HG02885 (cell line): Measurements from ENCODE around the gene ZNF672.
A peak's percentile ranks its signal among the peaks of the same experiment; 100 is the strongest.
"Not testable (repeated sequence)": the region's sequence is repeated elsewhere in the genome, so short reads cannot be mapped to it uniquely, and the experiment has no call there.

Experiments used
- ATAC-seq: cut with Tn5 transposase; IDR thresholded peaks from one replicate; pipeline ENCODE4 v1.9.1; 2021; ENCODE audit warnings: mild to moderate bottlenecking; ENCODE audit not compliant: unreplicated experiment, poor library complexity

Gene ZNF672

DNA sequence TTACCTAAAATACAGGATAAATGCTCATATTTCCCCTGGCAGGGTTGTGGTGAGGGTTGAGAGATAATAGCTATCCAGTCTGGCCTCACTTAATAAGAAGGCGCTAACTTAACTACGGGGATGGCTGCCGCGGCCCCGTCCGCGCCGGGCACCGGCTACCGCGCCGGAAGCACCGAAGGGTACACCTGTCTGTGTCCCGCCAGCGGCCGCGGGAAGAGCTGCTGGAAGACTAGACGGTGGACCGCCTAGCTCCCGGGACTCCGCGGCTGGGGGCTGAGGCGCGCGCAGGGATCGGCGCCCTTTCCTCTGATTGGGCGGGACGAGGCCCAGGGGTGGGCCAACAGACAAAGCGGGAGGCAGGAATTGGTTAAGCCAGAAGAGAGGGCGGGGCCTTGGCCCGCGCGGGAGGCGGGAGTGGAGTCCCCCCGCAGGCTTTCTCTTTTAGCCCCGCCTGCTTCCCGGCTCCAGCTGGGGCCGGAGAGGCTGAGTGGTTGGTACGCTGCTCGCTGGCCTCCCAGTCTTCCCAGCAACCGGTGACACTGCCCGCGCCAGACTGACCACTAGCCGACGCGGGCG is at the start of gene ZNF672:
Gene ZNF672, plus strand, starts transcription at position 444 of the 576 bp plus-strand sequence. CDS start 9,051 bp downstream, outside the sequence.
- ATAC-seq = peak; percentile 79

DNA sequence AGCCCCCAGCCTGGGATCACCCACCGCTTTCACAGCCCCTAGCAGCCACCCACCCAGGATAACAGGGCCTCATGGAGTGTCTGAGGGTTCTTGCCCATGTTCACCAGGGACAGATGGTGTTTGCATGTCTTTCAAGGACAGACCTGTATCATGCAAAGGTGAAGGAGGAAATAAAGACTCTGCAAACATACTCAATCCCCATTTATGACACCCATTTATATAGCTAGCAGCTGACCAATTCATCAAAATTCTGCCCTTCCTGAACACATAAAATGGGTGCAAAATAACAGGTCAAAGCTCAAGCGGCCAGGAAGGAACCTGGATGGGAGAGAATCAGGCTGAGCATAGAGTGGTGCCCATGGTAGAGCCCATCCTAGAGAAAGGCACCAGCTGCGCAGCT is 49.7 kb upstream of the ZNF672 start:
- ATAC-seq = no peak

DNA sequence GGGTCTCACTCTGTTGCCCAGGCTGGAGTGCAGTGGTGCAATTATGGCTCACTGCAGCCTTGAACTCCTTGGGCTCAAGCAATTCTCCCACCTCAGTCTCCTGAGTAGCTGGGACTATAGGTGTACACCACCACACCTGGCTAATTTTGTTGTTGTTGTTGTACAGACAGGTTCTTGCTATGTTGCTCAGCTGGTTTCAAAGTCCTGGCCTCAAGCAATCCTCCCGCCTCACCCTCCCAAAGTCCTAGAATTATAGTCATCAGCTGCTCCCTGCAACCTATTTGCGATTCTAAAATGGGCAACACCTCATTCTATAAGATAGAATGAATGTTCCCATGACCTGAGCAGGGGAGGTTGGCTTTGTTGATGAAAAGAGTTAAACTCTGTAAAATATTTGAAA is 48.7 kb upstream of the ZNF672 start:
- ATAC-seq = not testable (repeated sequence)

DNA sequence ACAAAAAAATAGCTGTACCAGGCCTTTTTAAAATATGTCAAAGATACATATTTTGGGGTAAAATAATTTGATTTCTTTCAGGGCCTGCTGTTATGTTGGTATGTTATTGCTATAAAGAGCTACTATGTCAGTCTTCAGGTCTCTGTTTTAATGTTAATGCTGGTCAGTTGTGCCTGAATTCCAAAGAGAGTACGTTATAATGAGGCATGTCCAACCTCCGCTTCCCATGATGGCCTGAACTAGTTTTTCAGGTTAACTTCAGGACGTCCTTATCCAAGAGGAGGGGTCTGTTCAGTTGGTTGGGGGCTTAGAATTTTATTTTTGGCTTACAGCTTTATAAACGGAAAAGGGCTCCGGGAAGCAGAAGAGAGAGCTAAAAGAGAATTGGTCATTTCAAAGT is 47.6 kb upstream of the ZNF672 start:
- no peak for ATAC-seq

DNA sequence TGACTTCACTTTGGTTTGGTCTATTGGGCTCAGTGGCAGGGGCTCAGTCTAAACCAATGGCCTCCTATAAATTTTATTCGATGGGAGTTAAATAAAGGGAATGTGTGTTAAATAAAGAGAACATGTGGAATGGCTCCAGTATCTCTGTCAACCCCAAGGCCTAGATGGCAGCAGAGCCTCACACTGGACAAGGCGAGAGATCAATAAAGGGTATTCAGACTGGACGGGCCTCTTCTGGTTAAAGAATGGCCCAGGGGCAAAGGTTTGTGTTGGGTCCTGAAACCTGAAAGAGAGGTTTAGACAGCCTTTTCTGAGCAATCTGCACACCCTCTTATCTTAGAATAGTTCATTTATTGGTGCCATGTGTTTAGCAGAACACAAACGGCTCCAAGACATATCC is 47.0 kb upstream of the ZNF672 start:
- ATAC-seq = no peak

DNA sequence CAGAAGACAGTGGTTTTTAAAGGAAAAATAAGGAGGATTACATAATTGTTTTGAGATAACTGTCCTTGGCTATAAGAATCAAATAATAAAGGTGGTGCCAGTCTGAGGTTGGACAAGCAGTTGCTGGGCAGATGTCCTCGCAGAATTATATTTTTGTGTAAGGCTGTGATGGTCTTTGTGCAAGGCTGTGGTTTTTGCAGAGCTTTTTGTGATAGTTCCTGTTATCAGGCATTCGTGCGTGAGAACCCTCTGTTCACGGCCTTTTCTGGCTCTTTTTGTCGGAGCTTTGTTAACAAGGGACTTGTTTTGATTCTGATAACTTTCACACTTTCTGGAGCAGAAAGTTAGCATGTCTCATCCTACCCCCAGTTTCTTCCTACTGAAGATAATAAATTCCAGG is 45.7 kb upstream of the ZNF672 start:
- ATAC-seq = peak; percentile 52

DNA sequence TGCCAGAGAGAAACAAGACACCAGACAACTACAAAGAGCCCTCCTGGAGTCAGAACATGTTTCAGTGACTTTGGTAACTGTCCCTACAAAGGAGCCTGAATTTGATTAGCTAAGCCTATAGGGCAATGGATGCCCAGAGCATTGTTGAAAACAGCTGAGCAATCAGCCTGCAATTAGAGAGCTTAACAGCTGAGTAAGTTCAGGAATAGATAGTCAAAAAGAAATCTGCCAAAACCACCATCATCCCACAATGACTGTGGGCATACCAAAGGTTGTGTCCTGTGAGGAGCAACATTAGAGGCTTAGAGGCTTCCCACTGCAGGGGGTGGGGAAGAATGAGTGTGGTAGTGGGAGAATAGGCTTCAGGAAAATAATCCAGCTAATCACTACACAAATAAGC is 44.4 kb upstream of the ZNF672 start:
- ATAC-seq = peak; percentile 91

DNA sequence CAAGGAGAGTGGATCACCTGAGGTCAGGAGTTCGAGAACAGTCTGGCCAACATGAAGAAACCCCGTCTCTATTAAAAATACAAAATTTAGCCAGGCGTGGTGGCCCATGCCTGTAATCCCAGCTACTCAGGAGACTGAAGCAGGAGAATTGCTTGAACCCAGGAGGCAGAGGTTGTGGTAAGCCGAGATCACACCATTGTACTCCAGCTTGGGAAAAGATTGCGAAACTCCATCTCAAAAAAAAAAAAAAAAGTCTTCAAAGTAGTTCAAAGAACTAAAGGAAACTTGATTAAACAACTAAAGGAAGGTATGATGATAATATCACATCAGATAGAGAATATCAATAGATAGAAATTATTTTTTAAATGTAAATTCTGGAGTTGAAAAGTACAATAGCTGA is 43.4 kb upstream of the ZNF672 start:
- not testable (repeated sequence) for ATAC-seq

DNA sequence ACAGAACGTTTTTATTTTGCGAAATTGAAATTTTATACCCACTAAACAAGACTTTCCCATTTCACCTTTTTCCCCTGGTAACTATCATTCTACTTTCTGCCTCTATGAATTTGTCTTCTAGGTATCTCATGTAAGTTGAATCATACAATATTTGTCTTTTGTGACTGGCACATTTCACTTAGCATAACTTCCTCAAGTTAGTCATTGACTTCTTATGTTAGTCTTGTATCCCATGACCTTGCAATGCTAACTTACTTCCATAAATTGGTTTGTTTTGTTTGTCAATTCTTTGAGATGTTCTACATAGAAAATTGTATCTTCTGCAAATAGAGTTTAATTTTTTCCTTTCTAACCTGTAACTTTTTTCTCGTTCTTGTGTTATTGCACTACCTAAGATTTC is 39.2 kb upstream of the ZNF672 start:
- no peak for ATAC-seq

DNA sequence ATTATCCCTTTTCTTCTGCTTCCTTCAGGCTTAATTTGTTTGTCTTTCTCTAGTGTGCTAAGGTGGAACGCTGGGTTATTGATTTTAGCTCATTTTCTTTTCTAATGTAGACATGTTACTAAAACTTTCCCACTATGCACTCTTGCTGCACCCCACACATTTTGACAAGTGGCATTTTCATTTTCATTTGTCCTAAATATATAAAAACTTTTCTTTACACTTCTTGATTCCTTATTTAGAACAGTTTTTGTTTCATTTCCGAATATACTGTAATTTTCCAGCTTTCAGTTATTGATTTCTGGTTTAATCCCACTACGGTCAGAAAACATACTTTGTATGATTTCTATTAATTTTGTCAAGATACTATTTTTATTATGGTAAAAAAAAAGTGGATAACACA is 37.6 kb upstream of the ZNF672 start:
- peak; percentile 34 for ATAC-seq

DNA sequence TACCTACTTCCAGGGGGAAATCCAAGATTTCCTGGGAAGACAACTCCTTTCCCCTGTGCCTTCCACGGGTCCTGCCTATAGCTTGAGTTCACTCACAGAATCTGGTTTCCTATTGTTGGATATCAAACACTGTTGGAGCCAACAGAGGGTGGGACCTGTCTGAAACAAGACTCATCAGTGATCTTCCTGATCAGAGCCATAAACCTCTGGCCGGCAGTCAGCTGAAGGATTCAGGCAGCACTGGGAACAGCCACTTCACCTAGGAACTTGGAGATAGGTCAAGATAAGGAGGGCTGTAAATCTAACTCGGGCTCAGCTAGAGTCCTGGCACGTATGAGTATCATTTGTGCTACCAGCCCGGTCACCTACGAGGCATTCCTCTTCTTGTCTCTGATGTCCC is 35.6 kb upstream of the ZNF672 start:
- ATAC-seq = no peak

DNA sequence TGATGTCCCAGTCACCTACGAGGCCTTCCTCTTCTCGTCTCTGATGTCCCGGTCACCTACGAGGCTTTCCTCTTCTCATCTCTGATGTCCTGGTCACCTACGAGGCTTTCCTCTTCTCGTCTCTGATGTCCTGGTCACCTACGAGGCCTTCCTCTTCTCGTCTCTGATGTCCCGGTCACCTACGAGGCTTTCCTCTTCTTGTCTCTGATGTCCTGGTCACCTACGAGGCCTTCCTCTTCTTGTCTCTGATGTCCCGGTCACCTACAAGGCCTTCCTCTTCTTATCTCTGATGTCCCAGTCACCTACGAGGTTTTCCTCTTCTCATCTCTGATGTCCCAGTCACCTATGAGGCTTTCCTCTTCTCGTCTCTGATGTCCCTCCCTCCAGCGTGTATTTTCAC is 34.5 kb upstream of the ZNF672 start:
- ATAC-seq = not testable (repeated sequence)

DNA sequence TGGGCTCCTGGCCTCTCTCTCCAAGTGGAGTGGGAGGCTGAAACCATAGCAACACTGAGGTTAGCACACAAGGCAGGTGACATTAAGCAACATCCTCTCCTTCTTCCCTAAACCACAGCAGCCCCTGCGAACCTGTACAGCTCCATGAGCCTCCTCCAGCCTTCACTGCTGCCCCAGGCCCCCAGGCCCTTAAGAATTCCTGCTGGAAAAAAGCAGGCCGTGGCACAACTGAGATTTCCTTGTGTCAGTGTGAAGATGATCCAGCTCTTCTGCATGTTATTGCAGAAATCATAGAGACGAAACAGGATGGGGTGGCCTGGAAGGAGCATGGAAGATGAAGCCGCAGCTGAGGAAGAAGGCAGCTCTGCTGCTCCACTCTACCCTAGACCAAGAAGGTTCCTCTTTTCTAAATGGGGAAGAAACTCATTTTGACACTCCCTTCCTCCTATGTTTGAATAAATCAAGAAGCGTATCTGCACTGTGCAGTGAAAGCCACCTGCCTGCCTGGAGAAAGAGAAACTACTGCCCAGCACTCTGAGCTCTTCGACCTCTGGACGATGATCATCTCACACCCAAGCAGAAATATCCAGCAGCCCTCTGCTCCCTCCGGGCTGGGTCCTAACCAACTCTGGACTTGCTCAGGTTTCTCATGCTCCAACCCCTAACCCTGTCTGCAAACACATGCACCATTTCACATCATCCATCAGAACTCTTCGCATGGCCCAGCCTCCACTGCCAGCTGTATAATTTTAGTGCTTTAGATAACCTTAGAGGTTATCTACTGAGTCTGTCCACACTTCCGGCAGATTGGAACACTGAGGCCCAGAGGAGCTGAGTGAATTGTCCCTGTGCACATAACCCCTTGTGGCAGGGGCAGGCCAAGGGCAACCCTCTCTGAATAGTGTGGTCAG is 33.0 kb upstream of the ZNF672 start:
- ATAC-seq = peak; percentile 81

DNA sequence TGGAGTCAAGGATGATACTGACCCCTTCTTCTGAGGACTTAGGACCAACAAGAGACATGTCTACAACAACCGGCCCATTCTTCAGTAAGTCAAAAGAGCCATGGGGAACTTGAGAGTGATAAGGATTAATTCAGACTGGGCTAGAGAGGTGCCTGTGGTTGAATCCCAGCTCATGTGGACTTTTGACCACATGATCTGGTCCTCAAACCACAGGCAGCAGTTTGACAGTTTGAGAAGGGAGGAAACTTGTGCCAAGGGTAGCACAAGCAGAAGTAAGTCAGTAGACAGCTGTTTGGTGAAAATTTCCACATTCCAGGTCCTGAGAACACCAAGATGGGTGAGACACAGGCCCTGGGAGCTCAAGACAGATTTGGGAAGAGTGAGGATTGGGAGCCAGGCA is 32.1 kb upstream of the ZNF672 start:
- peak; percentile 2 for ATAC-seq

DNA sequence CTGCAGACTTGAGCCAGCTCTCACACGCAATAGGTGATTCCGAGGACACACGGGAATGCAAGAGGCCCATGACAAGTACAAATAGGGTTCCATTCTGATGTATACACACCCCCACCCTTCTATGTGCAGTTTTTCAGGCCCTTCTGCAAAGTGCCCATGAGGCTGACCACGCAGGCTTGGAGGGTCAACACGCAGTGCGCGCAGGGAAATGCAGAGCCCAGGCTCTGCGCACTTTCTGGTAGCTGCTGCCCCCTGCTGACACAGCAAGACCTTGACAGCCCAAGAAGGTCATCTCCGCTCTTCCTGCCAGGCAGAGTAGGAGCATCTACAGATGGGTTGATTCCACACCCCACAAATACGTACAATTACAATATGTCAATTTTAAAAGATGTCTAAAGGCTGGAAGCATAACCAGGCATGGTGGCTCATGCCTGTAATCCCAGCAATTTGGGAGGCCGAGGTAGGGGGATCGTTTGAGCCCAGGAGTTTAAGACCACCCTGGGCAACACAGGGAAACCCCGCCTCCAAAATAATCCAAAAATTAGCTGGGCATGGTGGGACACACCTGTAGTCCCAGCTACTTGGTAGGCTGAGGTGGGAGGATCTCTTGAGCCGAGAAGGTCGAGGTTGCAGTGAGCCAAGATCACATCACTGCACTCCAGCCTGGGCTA is 30.8 kb upstream of the ZNF672 start:
- peak; percentile 57 for ATAC-seq

DNA sequence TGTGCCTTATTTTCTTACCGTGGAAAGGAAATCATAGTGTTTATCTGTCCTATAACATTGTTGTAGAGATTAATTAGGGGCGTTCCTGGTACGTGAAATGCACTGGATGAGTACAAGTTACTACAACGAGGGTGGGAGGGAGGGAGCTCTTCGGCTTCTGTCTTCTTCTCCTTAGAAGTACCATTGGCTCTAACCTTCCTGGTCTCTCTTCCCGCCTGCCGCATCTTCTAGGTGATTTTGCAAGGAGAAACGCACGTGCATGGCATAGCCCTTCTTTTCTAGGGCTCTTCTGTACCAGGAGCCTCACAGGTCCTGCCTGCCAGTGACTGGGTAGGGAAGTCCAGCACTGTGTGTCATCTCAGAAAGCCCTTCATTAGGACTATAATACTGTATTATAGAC is 29.1 kb upstream of the ZNF672 start:
- ATAC-seq = no peak

DNA sequence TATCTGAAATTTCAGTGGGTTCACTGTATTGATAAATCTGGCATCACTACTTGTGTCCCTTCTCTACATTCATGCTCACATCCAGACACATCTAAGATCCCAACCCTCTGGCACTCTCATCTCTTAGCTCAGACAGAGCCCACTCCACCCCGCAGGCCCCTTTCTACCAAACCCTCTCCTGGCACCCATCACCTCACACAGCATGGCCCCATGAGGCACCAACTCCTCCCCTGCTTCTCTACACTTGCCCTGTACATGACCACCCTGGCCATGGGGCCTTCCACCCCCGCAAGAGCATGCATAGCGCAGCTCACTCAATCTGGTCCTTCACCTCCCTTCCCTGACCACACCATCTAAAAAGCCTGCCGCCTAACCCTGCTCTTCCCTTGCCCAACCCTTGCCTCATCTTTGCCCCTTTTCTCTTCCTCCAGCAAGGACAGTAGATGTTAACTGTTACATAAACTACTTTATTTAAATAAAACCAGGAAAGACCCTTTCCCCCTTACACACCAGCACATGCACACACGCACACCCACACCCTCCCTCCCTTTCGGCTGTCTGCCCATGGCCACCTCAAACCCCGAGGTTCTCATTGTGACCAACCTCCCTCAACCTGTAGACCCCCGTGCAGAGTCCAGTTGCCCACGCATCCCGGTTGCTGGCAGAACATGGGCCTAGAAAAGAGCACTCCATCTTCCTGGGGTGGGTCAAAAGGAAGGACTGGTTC is 27.9 kb upstream of the ZNF672 start:
- ATAC-seq = no peak

DNA sequence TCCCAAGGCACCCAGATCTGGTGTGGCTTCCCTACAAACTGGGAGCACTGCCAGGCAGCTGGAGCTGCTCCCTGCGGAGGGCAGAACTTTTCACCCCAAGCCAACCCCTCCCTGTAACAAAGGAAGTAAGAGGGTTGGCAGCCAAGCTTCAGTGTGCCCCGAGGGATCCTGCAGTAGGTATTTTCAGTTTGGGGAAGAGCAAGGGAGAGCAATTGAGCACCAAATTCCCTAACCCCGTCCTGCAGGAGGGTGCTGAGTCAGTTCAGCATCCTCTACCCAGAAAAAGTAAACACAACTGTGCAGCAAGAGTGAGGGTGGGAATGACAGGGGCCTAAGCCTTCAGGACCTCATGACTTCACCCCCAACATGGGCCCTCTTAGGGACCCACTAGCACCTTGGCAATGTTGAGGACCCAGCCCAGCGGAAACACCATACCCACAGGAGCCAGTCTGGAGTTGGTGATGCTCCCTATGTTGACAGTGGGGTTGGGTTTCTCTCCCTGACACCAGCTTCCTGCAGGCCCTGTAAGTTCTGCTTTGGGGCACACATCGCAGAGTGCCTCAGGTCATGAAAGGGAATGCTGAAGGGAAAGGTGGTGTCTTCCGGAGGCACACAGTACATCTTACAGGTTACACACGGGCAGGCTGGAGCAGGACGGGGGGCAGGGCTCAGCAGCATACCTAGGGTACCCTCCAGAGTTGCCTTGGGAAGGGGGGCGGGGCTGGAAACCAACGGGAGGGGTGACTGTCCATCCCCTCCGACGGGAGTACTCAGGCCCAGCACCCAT is 27.1 kb upstream of the ZNF672 start:
- ATAC-seq = no peak

DNA sequence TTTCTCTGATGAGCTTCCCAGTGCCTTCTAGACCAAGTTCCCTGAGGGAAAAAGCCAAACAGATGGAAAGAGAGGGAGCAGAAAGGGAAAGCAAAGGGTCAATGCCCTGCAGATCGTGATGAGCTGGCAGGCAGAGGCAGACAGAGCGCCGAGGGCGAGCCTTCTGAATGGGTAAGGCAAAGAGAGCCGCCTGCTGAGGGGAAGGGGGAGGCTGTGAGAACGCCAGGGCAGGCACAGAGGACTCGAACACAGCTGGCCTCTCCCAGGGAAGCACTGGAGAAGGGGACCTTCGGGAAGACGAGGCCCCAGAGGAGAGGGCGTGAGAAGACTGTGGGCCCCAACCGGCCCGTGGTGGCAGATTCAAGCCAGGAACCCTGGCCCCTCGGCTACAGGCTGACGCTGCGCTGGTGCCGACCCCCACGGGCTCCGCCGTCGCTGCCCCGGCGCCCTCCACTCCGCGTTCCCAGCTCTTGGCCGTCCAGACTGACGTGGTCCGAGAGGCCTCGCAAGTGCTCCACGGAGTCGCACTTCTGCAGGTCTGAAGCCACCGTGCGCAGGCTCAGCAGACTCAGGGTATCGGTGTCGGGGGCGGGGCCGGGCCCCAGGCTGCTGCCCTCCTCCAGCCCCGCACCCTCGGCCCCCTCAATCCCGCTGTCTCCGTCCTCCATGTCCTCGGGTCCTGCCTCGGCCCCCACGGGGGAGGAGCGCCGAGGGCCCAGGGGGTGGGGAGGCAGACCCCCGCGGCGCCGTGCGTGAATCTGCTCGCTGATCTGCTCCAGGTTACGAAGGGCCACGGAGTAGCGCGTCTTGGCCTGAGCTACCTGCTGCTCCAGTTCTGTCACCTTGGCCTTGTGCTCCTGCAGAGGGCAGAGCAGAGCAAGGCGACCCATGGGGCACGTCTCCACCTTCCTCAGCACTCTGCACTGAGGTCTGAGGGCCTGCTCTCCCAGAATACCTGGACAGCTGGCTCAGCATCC is 26.2 kb upstream of the ZNF672 start:
- ATAC-seq = no peak
